ENCODE measurements around the gene MPHOSPH10.
"Not testable (repeated sequence)": the region's sequence is repeated elsewhere in the genome, so short reads cannot be mapped to it uniquely, and the experiment has no call there.

The MPHOSPH10 gene

GRCh38 chr2:71130152-71130904, at the start of gene MPHOSPH10, which contains the start of gene MCEE:
TSS of gene MPHOSPH10 (plus strand) at chr2:71130634. CDS start at chr2:71130666, 32 bp downstream.
TSS of gene MCEE (minus strand) at chr2:71130229. CDS start at chr2:71130219, 10 bp downstream.
- peak; percentile 93 to 94 for DNase-seq

GRCh38 chr2:71082402-71083252, 47.8 kb upstream of the MPHOSPH10 start:
- peak; percentile 83 to 86 for DNase-seq

GRCh38 chr2:71083297-71083696, 47.1 kb upstream of the MPHOSPH10 start:
- not testable (repeated sequence) for DNase-seq

- DNase-seq, result not testable (repeated sequence)
Observed at GRCh38 chr2:71083752-71084312, 46.6 kb upstream of the MPHOSPH10 start.

- not testable (repeated sequence) for DNase-seq
Observed at GRCh38 chr2:71085325-71086003, 45.0 kb upstream of the MPHOSPH10 start.

GRCh38 chr2:71089475-71089874, 41.0 kb upstream of the MPHOSPH10 start:
- DNase-seq, result not testable (repeated sequence)

GRCh38 chr2:71091808-71092207, 38.6 kb upstream of the MPHOSPH10 start:
- DNase-seq, result not testable (repeated sequence)

- DNase-seq, result not testable (repeated sequence)
Observed at GRCh38 chr2:71092491-71093260, 37.8 kb upstream of the MPHOSPH10 start.

GRCh38 chr2:71100195-71100964, 30.1 kb upstream of the MPHOSPH10 start:
- peak; percentile 64 to 65 for DNase-seq

- no peak for DNase-seq
Observed at GRCh38 chr2:71101656-71102055, 28.8 kb upstream of the MPHOSPH10 start.

GRCh38 chr2:71102981-71103681, 27.3 kb upstream of the MPHOSPH10 start:
- DNase-seq, result no peak

- DNase-seq, result no peak
Observed at GRCh38 chr2:71103809-71104208, 26.6 kb upstream of the MPHOSPH10 start.

- DNase-seq, result not testable (repeated sequence)
Observed at GRCh38 chr2:71106463-71106862, 24.0 kb upstream of the MPHOSPH10 start.

- DNase-seq, result no peak
Observed at GRCh38 chr2:71108091-71108490, 22.3 kb upstream of the MPHOSPH10 start.

GRCh38 chr2:71113843-71114242, 16.6 kb upstream of the MPHOSPH10 start:
- no peak for DNase-seq

GRCh38 chr2:71117063-71117462, 13.4 kb upstream of the MPHOSPH10 start:
- no peak for DNase-seq

- DNase-seq, result no peak
Observed at GRCh38 chr2:71120195-71120594, 10.2 kb upstream of the MPHOSPH10 start.

GRCh38 chr2:71121479-71121878, 9.0 kb upstream of the MPHOSPH10 start:
- no peak for DNase-seq

GRCh38 chr2:71122387-71123298, 7.8 kb upstream of the MPHOSPH10 start:
- DNase-seq, result no peak

Measured in activated T-cell treated with anti-CD3 and anti-CD28 coated beads, Interleukin-2, amount 50 U/mL, for 48 hours (primary cell).